CD4-positive, alpha-beta T cell (primary cell): ENCODE measurements around the gene TMEM87A. TPM values are rescaled to one million over a fixed set of nuclear protein-coding genes. Genes with fewer than 3 reads are reported as not detected.
"Not testable (repeated sequence)": the region's sequence is repeated elsewhere in the genome, so short reads cannot be mapped to it uniquely, and the experiment has no call there.

Experiments
- ATAC-seq: fragments of 200-7000 bp; cut with Tn5 transposase; one replicate; pipeline ENCODE4 v1.10.0; 2022; ENCODE audit warnings: mild to moderate bottlenecking; ENCODE audit not compliant: poor library complexity
- CTCF ChIA-PET: fragments of 350-600 bp; sonication (Branson Sonifier 250); formaldehyde crosslinking; loops from one replicate; lab custom pipeline; 2021; ENCODE audit warnings: antibody characterized with exemption, inconsistent platforms; lab: Charles Lee
- POLR2A ChIA-PET: fragments of 350-600 bp; sonication (Branson Sonifier 250); formaldehyde crosslinking; loops from one replicate; lab custom pipeline; 2021; ENCODE audit warnings: antibody characterized with exemption, inconsistent platforms; lab: Charles Lee
- DNase-seq, 14 experiments: peaks; one replicate each; pipeline ENCODE4 v3.0.0-alpha.2; 2013 to 2020; ENCODE audit warnings: mixed read lengths in 2 of 14
- H3K27ac ChIP-seq, 2 donors: one replicate each; pipeline versions ENCODE4 v1.5.1 to v1.7.0; 2013; ENCODE audit warnings: low read length in 2 of 2, low read depth in 1 of 2, mild to moderate bottlenecking in 1 of 2
- H3K27me3 ChIP-seq, 2 experiments: 1 replicate in 1 of 2; 2 replicates in 1 of 2; pipeline versions ENCODE4 v1.6.1 to v1.7.0; 2013; ENCODE audit warnings: low read length in 2 of 2, control low read depth in 1 of 2, mild to moderate bottlenecking in 1 of 2, moderate library complexity in 1 of 2; ENCODE audit not compliant: insufficient read depth in 2 of 2, control insufficient read depth in 1 of 2
- H3K36me3 ChIP-seq: one replicate; pipeline ENCODE4 v1.6.1; 2013; ENCODE audit warnings: low read length, control low read depth; ENCODE audit not compliant: insufficient read depth
- H3K4me1 ChIP-seq: one replicate; pipeline ENCODE4 v1.6.1; 2013; ENCODE audit warnings: low read length, control low read depth; ENCODE audit not compliant: insufficient read depth
- H3K4me3 ChIP-seq: one replicate; pipeline ENCODE4 v1.5.1; 2013; ENCODE audit warnings: mild to moderate bottlenecking, low read length, moderate library complexity
- H3K9me3 ChIP-seq, 2 experiments: 1 replicate in 1 of 2; 2 replicates in 1 of 2; pipeline versions ENCODE4 v1.6.1 to v1.7.0; 2013; ENCODE audit warnings: low read length in 2 of 2, mild to moderate bottlenecking in 2 of 2, control low read depth in 1 of 2, moderate library complexity in 1 of 2; ENCODE audit not compliant: control insufficient read depth in 1 of 2, insufficient read depth in 1 of 2
- H3K27ac Mint-ChIP-seq: one replicate; pipeline ENCODE4 v1.8.0; 2020; ENCODE audit warnings: mixed read lengths
- H3K27me3 Mint-ChIP-seq: one replicate; pipeline ENCODE4 v1.8.0; 2021; ENCODE audit warnings: mixed read lengths
- H3K36me3 Mint-ChIP-seq: one replicate; pipeline ENCODE4 v1.8.0; 2021; ENCODE audit warnings: low read depth, mixed read lengths
- H3K4me1 Mint-ChIP-seq: one replicate; pipeline ENCODE4 v1.8.0; 2021; ENCODE audit warnings: low read depth, mixed read lengths
- H3K4me3 Mint-ChIP-seq: one replicate; pipeline ENCODE4 v1.8.0; 2020; ENCODE audit warnings: mild to moderate bottlenecking, mixed read lengths
- H3K9me3 Mint-ChIP-seq: one replicate; pipeline ENCODE4 v1.8.0; 2020; ENCODE audit warnings: mixed read lengths
- CTCF ChIP-seq: fragments of 200-600 bp; IDR thresholded peaks from one replicate; pipeline ENCODE4 v1.8.0; 2022; ENCODE audit warnings: antibody characterized with exemption, mild to moderate bottlenecking
- intact Hi-C, 2 experiments: fragments of 100-400 bp; cut with DNase I in 1 of 2; cut with micrococcal nuclease in 1 of 2; formaldehyde crosslinking; loops; one replicate each; pipeline versions ENCODE4 v1.15.1 to v1.9.0; 2023 to 2025; cut with DNase I, micrococcal nuclease
- total RNA-seq, 174 experiments: library from RNA in 2 of 174; stranded (reverse) in 2 of 174; gene quantifications; one replicate each; pipeline ENCODE4 v1.2.3 and lab custom pipeline; 2021 to 2026

The TMEM87A gene
- total RNA-seq, 2 experiments from 2014 or later = 48.7 to 51.4 TPM

- ChIA-PET CTCF (no interaction called here), POLR2A (interaction anchor here (1.0 kb wide), 1 partner anchor 33 kb away, joined by 4 read pairs; the partner anchor contains the start of genes GANC and TMEM87A)
- Histone ChIP-seq H3K27ac (no peak overlapping the region), H3K9me3 (no peaks in the 10 kb centered on the region), H3K27me3 (no peaks in the 10 kb centered on the region), H3K36me3 (peaks cover 30% of the 10 kb centered on the region), H3K4me3 (no peak overlapping the region), H3K4me1 (no peaks in the 10 kb centered on the region)
- peaks cover 63% of the 10 kb centered on the region for H3K36me3 Mint-ChIP-seq
- peaks cover 6% of the 10 kb centered on the region for H3K9me3 Mint-ChIP-seq
- H3K4me3 Mint-ChIP-seq = no peak overlapping the region
- no peaks in the 10 kb centered on the region for H3K4me1 Mint-ChIP-seq
- no peak for ATAC-seq
- no peak for DNase-seq
- TF ChIP-seq CTCF = no peak
- H3K27ac Mint-ChIP-seq = no peak overlapping the region
- intact Hi-C loops = no loop called here
- H3K27me3 Mint-ChIP-seq = no peaks in the 10 kb centered on the region
Observed at GRCh38 chr15:42306681-42307080, 33.4 kb upstream of the TMEM87A start.

GRCh38 chr15:42301004-42301403 lies 27.8 kb upstream of the TMEM87A start:
- H3K36me3 ChIP-seq, intact Hi-C loops, H3K4me1 ChIP-seq, H3K4me3 ChIP-seq, DNase-seq, H3K4me1 Mint-ChIP-seq, H3K9me3 ChIP-seq, H3K9me3 Mint-ChIP-seq, H3K27me3 ChIP-seq, H3K27me3 Mint-ChIP-seq, CTCF ChIA-PET, H3K27ac Mint-ChIP-seq, H3K4me3 Mint-ChIP-seq, ATAC-seq, H3K27ac ChIP-seq: not testable (repeated sequence)
- POLR2A ChIA-PET = interaction anchor here (0.9 kb wide), 1 partner anchor 28 kb away, joined by 3 read pairs; the partner anchor contains the start of genes GANC and TMEM87A
- peaks cover 58% of the 10 kb centered on the region for H3K36me3 Mint-ChIP-seq

GRCh38 chr15:42289166-42289565 lies 15.9 kb upstream of the TMEM87A start:
- CTCF ChIA-PET = no interaction called here

More at GRCh38 chr15:42289166-42289565, 15.9 kb upstream of the TMEM87A start:
- no peak overlapping the region for H3K27ac ChIP-seq
- H3K9me3 Mint-ChIP-seq = no peaks in the 10 kb centered on the region
- intact Hi-C loops = no loop called here
- H3K36me3 ChIP-seq = peaks cover 34% of the 10 kb centered on the region
- ATAC-seq = no peak
- H3K27me3 ChIP-seq = no peaks in the 10 kb centered on the region
- H3K4me1 Mint-ChIP-seq = no peaks in the 10 kb centered on the region
- no peak overlapping the region for H3K27ac Mint-ChIP-seq
- peaks cover 74% of the 10 kb centered on the region for H3K36me3 Mint-ChIP-seq
- H3K4me1 ChIP-seq = no peaks in the 10 kb centered on the region
- no peak overlapping the region for H3K4me3 ChIP-seq
- no peak for TF ChIP-seq CTCF
- H3K27me3 Mint-ChIP-seq = no peaks in the 10 kb centered on the region
- no peak for DNase-seq
- POLR2A ChIA-PET = interaction anchor here (1.7 kb wide), 1 partner anchor 16 kb away, joined by 7 read pairs; the partner anchor contains the start of genes GANC and TMEM87A
- no peaks in the 10 kb centered on the region for H3K9me3 ChIP-seq
- H3K4me3 Mint-ChIP-seq = no peak overlapping the region
